Nephron progenitor cell (in vitro differentiated cells): ENCODE data around the gene MSANTD2.

Experiments used
- DNase-seq: peaks from one replicate; pipeline ENCODE4 v3.0.0; 2021
- H3K27ac Mint-ChIP-seq: 2 replicates; pipeline ENCODE4 v1.8.0; 2021; ENCODE audit warnings: mild to moderate bottlenecking, moderate library complexity, mixed read lengths
- H3K27me3 Mint-ChIP-seq: 2 replicates; pipeline ENCODE4 v1.8.0; 2021; ENCODE audit warnings: mild to moderate bottlenecking, low read depth, mixed read lengths; ENCODE audit not compliant: poor library complexity
- H3K36me3 Mint-ChIP-seq: 2 replicates; pipeline ENCODE4 v1.8.0; 2021; ENCODE audit warnings: low read depth, mixed read lengths
- H3K4me1 Mint-ChIP-seq: 2 replicates; pipeline ENCODE4 v1.8.0; 2021; ENCODE audit warnings: mixed read lengths
- H3K4me3 Mint-ChIP-seq: 2 replicates; pipeline ENCODE4 v1.8.0; 2021; ENCODE audit warnings: mild to moderate bottlenecking, moderate library complexity, mixed read lengths
- H3K9me3 Mint-ChIP-seq: 2 replicates; pipeline ENCODE4 v1.8.0; 2021; ENCODE audit warnings: mild to moderate bottlenecking, moderate library complexity, mixed read lengths
- TF ChIP-seq, protein P1 (sequence below): fragments of 200-600 bp; sonication (generic); IDR thresholded peaks from 2 replicates; pipeline ENCODE4 v1.5.0; 2021; ENCODE audit warnings: antibody characterized with exemption

MSANTD2 gene

DNA sequence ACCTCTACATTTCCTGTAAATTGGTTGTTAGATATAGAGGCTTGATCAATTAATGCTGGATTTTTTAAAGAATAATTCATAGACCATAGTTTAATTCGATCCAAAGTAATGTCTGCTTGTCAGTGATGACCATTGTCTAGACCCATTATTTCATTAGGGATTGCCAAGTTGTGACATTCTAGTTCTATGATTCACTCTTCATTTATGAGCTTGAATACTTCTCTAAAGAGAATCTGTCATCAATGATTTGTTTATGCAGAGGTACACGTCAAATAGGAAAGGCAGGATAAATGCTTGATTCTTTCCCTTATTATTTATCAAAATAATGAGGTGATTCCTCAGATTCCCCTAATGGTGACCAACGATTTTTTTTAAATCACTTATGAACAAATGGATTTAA, 41.0 kb upstream of the MSANTD2 start:
- no peak overlapping the region for H3K4me3 Mint-ChIP-seq
- no peaks in the 10 kb centered on the region for H3K36me3 Mint-ChIP-seq
- DNase-seq: no peak
- peaks cover 53% of the 10 kb centered on the region for H3K4me1 Mint-ChIP-seq
- no peak overlapping the region for H3K27ac Mint-ChIP-seq
- TF ChIP-seq, protein P1, sequence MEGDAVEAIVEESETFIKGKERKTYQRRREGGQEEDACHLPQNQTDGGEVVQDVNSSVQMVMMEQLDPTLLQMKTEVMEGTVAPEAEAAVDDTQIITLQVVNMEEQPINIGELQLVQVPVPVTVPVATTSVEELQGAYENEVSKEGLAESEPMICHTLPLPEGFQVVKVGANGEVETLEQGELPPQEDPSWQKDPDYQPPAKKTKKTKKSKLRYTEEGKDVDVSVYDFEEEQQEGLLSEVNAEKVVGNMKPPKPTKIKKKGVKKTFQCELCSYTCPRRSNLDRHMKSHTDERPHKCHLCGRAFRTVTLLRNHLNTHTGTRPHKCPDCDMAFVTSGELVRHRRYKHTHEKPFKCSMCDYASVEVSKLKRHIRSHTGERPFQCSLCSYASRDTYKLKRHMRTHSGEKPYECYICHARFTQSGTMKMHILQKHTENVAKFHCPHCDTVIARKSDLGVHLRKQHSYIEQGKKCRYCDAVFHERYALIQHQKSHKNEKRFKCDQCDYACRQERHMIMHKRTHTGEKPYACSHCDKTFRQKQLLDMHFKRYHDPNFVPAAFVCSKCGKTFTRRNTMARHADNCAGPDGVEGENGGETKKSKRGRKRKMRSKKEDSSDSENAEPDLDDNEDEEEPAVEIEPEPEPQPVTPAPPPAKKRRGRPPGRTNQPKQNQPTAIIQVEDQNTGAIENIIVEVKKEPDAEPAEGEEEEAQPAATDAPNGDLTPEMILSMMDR: no peak
- H3K27me3 Mint-ChIP-seq: peaks cover 30% of the 10 kb centered on the region
- H3K9me3 Mint-ChIP-seq: peaks cover 6% of the 10 kb centered on the region

GRCh38 chr11:124840666-124841065, 40.5 kb upstream of the MSANTD2 start:
- H3K36me3 Mint-ChIP-seq: no peaks in the 10 kb centered on the region
- peaks cover 6% of the 10 kb centered on the region for H3K9me3 Mint-ChIP-seq
- H3K27me3 Mint-ChIP-seq: peaks cover 35% of the 10 kb centered on the region
- TF ChIP-seq, protein P1: no peak
- DNase-seq: no peak
- no peak overlapping the region for H3K27ac Mint-ChIP-seq
- peak overlapping the region; percentile 44 for H3K4me3 Mint-ChIP-seq
- peaks cover 50% of the 10 kb centered on the region for H3K4me1 Mint-ChIP-seq

DNA sequence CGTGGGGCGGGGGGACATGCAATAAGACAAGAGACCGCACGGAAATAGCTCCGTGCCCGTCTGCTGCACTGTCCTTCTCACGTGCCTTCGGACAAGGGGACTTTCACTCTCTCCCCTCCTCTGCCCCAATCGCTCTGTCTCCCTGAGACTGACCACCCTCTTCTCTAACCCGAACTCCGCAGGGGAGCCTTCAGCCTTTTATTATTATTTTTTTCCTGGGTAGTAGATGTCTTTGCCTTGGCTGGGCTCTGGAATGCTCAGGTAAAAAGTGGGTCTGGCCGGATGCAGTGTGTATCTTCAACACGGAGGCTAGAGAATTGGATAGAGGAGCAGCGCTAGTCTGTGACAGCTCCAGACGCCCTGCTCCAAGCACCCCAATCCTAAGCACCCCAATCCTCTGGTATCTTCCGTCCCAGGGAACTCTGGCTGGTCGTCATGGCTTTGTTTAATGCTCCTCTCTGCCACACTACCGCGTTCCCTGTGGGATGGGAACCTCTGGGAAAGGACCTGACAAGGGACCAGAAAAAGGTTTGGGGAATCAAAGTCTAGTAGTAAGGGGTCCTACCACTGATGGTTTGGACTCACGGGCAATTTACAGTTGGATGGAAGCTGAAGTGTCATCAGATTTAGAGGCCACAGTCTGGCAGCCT, 39.9 kb upstream of the MSANTD2 start:
- TF ChIP-seq, protein P1: no peak
- peaks cover 41% of the 10 kb centered on the region for H3K27me3 Mint-ChIP-seq

GRCh38 chr11:124839128-124839971, 39.1 kb upstream of the MSANTD2 start:
- Mint-ChIP-seq H3K27ac (no peak overlapping the region), H3K9me3 (peaks cover 6% of the 10 kb centered on the region), H3K4me1 (peaks cover 39% of the 10 kb centered on the region), H3K4me3 (peak overlapping the region; percentile 68), H3K27me3 (peaks cover 48% of the 10 kb centered on the region), H3K36me3 (no peaks in the 10 kb centered on the region)
- DNase-seq: peak; percentile 73
- TF ChIP-seq, protein P1: no peak

More for the DNA sequence above, 39.9 kb upstream of the MSANTD2 start:
- Mint-ChIP-seq H3K4me1 (peaks cover 46% of the 10 kb centered on the region), H3K9me3 (peaks cover 6% of the 10 kb centered on the region), H3K36me3 (no peaks in the 10 kb centered on the region), H3K4me3 (peak overlapping the region; percentile 68), H3K27ac (no peak overlapping the region)
- no peak for DNase-seq

DNA sequence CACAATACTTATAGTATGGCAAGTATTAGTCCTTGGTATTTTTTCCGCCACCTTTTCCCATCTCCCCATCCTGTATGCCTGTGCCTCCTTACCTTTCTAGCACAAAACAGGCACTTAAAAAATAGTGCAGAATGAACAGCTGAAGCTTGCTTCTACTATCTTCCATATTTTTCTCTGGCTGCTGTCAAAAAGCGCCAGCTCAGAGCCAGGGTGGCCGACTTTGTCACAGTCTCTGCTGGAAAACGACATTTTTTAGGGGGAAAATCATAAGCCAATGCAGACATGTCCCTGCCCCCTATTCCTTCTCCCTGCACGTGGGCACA, 38.6 kb upstream of the MSANTD2 start:
- DNase-seq: no peak
- TF ChIP-seq, protein P1: no peak
- Mint-ChIP-seq H3K4me3 (peak overlapping the region; percentile 63), H3K9me3 (peaks cover 6% of the 10 kb centered on the region), H3K36me3 (no peaks in the 10 kb centered on the region), H3K4me1 (peaks cover 36% of the 10 kb centered on the region), H3K27ac (no peak overlapping the region), H3K27me3 (peaks cover 52% of the 10 kb centered on the region)
